HAP-1 (cell line): ENCODE data around the gene PCDHA8.
A peak's percentile ranks its signal among the peaks of the same experiment; 100 is the strongest.
"Not testable (repeated sequence)": the region's sequence is repeated elsewhere in the genome, so short reads cannot be mapped to it uniquely, and the experiment has no call there.

ENCODE experiments used
- DNase-seq, 2 experiments: peaks; one replicate each; pipeline ENCODE4 v3.0.0-alpha.2; 2016 to 2020; ENCODE audit warnings: low spot score in 2 of 2
- H3K27me3 ChIP-seq: fragments of 250-450 bp; sonication (Bioruptor Pico); 2 replicates; pipeline ENCODE4 v1.5.1; 2020; ENCODE audit warnings: low read depth, mild to moderate bottlenecking, moderate library complexity
- H3K36me3 ChIP-seq: fragments of 250-450 bp; sonication (Bioruptor Pico); replicated peaks from 2 replicates; pipeline ENCODE4 v1.5.1; 2020; ENCODE audit warnings: mild to moderate bottlenecking
- H3K4me1 ChIP-seq: fragments of 250-450 bp; sonication (Bioruptor Pico); 2 replicates; pipeline ENCODE4 v1.5.1; 2020; ENCODE audit warnings: mild to moderate bottlenecking
- H3K4me3 ChIP-seq: fragments of 250-450 bp; sonication (Bioruptor Pico); 2 replicates; pipeline ENCODE4 v1.5.1; 2020; ENCODE audit warnings: mild to moderate bottlenecking, moderate library complexity
- H3K9me3 ChIP-seq: fragments of 250-450 bp; sonication (Bioruptor Pico); 2 replicates; pipeline ENCODE4 v1.5.1; 2020; ENCODE audit warnings: mild to moderate bottlenecking, moderate library complexity
- in situ Hi-C: fragments of 300-500 bp; cut with MboI; formaldehyde crosslinking; loops from 3 replicates; pipeline ENCODE4 v1.14.3; 2020; ENCODE audit warnings: low sequenced_read_pairs, inconsistent platforms, mixed read lengths

The PCDHA8 gene

GRCh38 chr5:140821375-140822280 lies 19.4 kb upstream of the PCDHA8 start, which contains the start of gene PCDHA5:
Gene PCDHA5 (plus strand): TSS chr5:140821613.
- peak; percentile 38 to 76 for DNase-seq
- in situ Hi-C loops: no loop called here
- no peak within 1 kb of the TSS for H3K4me3 ChIP-seq
- H3K36me3 ChIP-seq: no peaks in the 10 kb centered on the region
- no peaks in the 10 kb centered on the region for H3K4me1 ChIP-seq
- H3K9me3 ChIP-seq: no peaks in the 10 kb centered on the region
- H3K27me3 ChIP-seq: no peaks in the 10 kb centered on the region

DNA sequence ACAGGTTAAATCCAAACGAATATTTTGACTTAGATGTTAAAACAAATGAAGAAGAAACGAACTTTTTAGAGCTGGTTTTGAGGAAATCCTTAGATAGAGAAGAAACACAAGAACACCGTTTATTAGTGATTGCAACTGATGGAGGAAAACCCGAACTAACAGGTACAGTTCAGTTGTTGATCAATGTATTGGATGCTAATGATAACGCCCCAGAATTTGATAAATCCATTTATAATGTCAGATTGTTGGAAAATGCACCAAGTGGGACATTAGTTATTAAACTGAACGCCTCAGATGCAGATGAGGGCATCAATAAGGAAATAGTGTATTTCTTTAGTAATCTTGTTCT lies 18.7 kb upstream of the PCDHA8 start:
- DNase-seq: no peak
- H3K9me3 ChIP-seq: no peaks in the 10 kb centered on the region
- no peaks in the 10 kb centered on the region for H3K36me3 ChIP-seq
- in situ Hi-C loops: no loop called here
- no peak overlapping the region for H3K4me3 ChIP-seq
- H3K4me1 ChIP-seq: no peaks in the 10 kb centered on the region
- H3K27me3 ChIP-seq: no peaks in the 10 kb centered on the region

GRCh38 chr5:140822969-140823368 lies 18.0 kb upstream of the PCDHA8 start:
- in situ Hi-C loops, DNase-seq, H3K4me1 ChIP-seq, H3K27me3 ChIP-seq, H3K4me3 ChIP-seq, H3K9me3 ChIP-seq, H3K36me3 ChIP-seq: not testable (repeated sequence)

- in situ Hi-C loops: no loop called here
- no peak for DNase-seq
- H3K4me3 ChIP-seq: no peak overlapping the region
Observed at GRCh38 chr5:140823475-140823874, 17.5 kb upstream of the PCDHA8 start.

DNA sequence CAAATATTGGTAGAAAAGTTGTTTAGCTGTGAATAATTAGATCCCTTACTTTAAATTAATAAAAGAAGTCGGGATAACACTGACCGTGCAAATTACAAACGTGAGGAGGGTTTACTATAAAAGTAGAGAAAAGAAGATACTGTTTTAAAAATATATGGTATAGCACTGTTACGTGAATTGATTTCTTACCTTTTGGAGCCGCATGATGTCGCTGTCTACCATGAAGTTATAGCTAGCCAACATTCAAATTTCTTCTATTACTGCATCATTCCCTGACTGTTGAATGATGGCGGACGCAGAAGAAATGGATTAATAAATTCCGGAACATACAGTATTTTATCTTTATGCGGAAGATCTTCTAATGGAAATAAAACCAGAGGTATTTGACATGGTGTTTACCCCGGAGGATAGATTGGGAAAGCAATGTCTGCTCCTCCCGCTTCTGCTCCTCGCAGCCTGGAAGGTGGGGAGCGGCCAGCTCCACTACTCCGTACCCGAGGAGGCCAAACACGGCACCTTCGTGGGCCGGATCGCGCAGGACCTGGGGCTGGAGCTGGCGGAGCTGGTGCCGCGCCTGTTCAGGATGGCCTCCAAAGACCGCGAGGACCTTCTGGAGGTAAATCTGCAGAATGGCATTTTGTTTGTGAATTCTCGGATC lies 13.2 kb upstream of the PCDHA8 start, which contains the start of gene PCDHA6:
Gene PCDHA6 (plus strand): TSS at position 257 of the 658 bp plus-strand sequence. CDS start 132 bp downstream, at position 389.
- no peaks in the 10 kb centered on the region for H3K27me3 ChIP-seq
- no peaks in the 10 kb centered on the region for H3K36me3 ChIP-seq
- in situ Hi-C loops: no loop called here
- no peak within 1 kb of the TSS for H3K4me3 ChIP-seq
- H3K9me3 ChIP-seq: no peaks in the 10 kb centered on the region
- DNase-seq: no peak
- no peaks in the 10 kb centered on the region for H3K4me1 ChIP-seq

More at GRCh38 chr5:140823475-140823874, 17.5 kb upstream of the PCDHA8 start:
- Histone ChIP-seq H3K27me3 (no peaks in the 10 kb centered on the region), H3K36me3 (no peaks in the 10 kb centered on the region), H3K9me3 (no peaks in the 10 kb centered on the region), H3K4me1 (no peaks in the 10 kb centered on the region)

DNA sequence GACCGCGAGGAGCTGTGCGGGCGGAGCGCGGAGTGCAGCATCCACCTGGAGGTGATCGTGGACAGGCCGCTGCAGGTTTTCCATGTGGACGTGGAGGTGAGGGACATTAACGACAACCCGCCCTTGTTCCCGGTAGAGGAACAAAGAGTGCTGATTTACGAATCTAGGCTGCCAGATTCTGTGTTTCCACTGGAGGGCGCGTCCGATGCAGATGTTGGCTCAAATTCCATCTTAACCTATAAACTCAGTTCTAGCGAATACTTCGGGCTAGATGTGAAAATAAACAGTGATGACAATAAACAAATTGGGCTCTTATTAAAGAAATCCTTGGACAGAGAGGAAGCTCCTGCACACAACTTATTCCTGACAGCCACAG lies 12.6 kb upstream of the PCDHA8 start:
- in situ Hi-C loops: no loop called here
- Histone ChIP-seq H3K9me3 (no peaks in the 10 kb centered on the region), H3K4me1 (no peaks in the 10 kb centered on the region), H3K36me3 (no peaks in the 10 kb centered on the region), H3K4me3 (no peak overlapping the region), H3K27me3 (no peaks in the 10 kb centered on the region)
- DNase-seq: no peak

DNA sequence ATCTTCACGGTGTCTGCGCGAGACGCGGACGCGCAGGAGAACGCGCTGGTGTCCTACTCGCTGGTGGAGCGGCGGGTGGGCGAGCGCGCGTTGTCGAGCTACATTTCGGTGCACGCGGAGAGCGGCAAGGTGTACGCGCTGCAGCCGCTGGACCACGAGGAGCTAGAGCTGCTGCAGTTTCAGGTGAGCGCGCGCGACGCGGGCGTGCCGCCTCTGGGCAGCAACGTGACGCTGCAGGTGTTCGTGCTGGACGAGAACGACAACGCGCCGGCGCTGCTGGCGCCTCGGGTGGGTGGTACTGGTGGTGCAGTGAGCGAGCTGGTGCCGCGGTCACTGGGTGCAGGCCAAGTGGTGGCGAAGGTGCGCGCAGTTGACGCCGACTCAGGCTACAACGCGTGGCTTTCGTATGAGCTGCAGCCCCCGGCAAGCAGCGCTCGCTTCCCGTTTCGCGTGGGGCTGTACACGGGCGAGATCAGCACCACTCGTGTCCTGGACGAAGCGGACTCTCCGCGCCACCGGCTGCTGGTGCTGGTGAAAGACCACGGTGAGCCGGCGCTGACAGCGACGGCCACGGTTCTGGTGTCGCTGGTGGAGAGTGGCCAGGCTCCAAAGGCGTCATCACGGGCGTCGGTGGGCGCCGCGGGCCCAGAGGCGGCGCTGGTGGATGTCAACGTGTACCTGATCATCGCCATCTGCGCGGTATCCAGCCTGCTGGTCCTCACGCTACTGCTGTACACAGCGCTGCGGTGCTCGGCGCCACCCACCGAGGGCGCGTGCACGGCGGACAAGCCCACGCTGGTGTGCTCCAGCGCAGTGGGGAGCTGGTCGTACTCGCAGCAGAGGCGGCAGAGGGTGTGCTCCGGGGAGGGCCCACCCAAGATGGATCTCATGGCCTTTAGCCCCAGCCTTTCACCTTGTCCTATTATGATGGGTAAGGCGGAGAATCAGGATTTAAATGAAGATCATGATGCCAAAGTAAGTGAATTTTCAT lies 11.2 kb upstream of the PCDHA8 start:
- DNase-seq, H3K4me3 ChIP-seq, H3K27me3 ChIP-seq, in situ Hi-C loops, H3K9me3 ChIP-seq, H3K36me3 ChIP-seq, H3K4me1 ChIP-seq: not testable (repeated sequence)

- no peak for DNase-seq
- H3K4me3 ChIP-seq: no peak within 1 kb of the TSS
- no peaks in the 10 kb centered on the region for H3K4me1 ChIP-seq
- no peaks in the 10 kb centered on the region for H3K27me3 ChIP-seq
- peaks cover 2% of the 10 kb centered on the region; the same call in 1 of the 2 replicates for H3K9me3 ChIP-seq
- no peaks in the 10 kb centered on the region for H3K36me3 ChIP-seq
- in situ Hi-C loops: no loop called here
Observed at GRCh38 chr5:140833993-140834392, 7.0 kb upstream of the PCDHA8 start, which contains the start of gene PCDHA7. Gene PCDHA7 (plus strand): TSS chr5:140834269. CDS start chr5:140834384, 115 bp downstream.

DNA sequence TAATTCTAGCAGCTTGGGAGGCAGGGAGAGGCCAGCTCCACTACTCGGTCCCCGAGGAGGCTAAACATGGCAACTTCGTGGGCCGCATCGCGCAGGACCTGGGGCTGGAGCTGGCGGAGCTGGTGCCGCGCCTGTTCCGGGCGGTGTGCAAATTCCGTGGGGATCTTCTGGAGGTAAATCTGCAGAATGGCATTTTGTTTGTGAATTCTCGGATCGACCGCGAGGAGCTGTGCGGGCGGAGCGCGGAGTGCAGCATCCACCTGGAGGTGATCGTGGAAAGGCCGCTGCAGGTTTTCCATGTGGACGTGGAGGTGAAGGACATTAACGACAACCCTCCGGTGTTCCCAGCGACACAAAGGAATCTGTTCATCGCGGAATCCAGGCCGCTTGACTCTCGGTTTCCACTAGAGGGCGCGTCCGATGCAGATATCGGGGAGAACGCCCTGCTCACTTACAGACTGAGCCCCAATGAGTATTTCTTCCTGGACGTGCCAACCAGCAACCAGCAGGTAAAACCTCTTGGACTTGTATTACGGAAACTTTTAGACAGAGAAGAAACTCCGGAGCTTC lies 6.5 kb upstream of the PCDHA8 start:
- H3K27me3 ChIP-seq, H3K36me3 ChIP-seq, in situ Hi-C loops, H3K4me1 ChIP-seq, H3K4me3 ChIP-seq, H3K9me3 ChIP-seq, DNase-seq: not testable (repeated sequence)

DNA sequence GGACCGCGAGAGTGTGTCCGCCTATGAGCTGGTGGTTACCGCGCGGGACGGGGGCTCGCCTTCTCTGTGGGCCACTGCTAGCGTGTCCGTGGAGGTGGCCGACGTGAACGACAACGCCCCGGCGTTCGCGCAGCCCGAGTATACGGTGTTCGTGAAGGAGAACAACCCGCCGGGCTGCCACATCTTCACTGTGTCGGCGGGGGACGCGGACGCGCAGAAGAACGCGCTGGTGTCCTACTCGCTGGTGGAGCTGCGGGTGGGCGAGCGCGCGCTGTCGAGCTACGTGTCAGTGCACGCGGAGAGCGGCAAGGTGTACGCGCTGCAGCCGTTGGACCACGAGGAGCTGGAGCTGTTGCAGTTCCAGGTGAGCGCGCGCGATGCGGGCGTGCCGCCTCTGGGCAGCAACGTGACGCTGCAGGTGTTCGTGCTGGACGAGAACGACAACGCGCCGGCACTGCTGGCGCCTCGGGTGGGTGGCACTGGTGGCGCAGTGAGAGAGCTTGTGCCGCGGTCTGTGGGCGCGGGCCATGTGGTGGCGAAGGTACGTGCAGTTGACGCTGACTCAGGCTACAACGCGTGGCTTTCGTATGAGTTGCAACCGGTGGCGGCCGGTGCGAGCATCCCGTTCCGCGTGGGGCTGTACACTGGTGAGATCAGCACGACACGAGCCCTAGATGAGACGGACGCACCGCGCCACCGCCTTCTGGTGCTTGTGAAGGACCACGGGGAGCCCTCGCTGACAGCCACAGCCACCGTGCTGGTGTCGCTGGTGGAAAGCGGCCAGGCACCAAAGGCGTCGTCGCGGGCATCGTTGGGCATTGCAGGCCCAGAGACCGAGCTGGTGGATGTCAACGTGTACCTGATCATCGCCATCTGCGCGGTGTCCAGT lies 5.1 kb upstream of the PCDHA8 start:
- Histone ChIP-seq H3K36me3 (no peaks in the 10 kb centered on the region), H3K27me3 (no peaks in the 10 kb centered on the region), H3K4me1 (no peaks in the 10 kb centered on the region), H3K9me3 (peaks cover 2% of the 10 kb centered on the region; the same call in 1 of the 2 replicates), H3K4me3 (no peak overlapping the region)
- DNase-seq: no peak
- in situ Hi-C loops: no loop called here

DNA sequence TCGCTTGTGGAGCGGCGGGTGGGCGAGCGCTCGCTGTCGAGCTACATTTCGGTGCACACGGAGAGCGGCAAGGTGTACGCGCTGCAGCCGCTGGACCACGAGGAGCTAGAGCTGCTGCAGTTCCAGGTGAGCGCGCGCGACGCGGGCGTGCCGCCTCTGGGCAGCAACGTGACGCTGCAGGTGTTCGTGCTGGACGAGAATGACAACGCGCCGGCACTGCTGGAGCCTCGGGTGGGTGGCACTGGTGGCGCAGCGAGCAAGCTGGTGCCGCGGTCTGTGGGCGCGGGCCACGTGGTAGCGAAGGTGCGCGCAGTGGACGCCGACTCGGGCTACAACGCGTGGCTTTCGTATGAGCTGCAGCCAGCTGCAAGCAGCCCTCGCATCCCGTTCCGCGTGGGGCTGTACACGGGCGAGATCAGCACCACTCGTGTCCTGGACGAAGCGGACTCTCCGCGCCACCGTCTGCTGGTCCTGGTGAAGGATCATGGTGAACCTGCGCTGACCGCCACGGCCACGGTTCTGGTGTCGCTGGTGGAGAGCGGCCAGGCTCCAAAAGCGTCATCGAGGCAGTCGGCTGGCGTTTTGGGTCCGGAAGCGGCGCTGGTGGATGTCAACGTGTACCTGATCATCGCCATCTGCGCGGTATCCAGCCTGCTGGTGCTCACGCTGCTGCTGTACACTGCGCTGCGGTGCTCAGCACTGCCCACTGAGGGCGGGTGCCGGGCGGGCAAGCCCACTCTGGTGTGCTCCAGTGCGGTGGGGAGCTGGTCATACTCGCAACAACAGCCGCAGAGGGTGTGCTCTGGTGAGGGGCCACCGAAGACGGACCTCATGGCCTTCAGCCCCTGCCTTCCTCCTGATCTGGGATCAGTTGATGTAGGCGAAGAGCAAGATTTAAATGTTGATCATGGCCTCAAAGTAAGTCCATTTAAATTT lies 2.1 kb downstream of the PCDHA8 start:
- no peak overlapping the region for H3K4me3 ChIP-seq
- DNase-seq: no peak
- in situ Hi-C loops: no loop called here
- no peaks in the 10 kb centered on the region for H3K36me3 ChIP-seq
- no peaks in the 10 kb centered on the region for H3K9me3 ChIP-seq
- no peaks in the 10 kb centered on the region for H3K27me3 ChIP-seq
- no peaks in the 10 kb centered on the region for H3K4me1 ChIP-seq
